Cardiac muscle cell (in vitro differentiated cells and primary cell): ENCODE measurements around the gene GDPD5. TPM values are rescaled to one million over a fixed set of nuclear protein-coding genes. Genes with fewer than 3 reads are reported as not detected.

Experiments
- DNase-seq, 2 donors: peaks; one replicate each; pipeline versions ENCODE4 v3.0.0 to v3.0.0-alpha.2; 2010 to 2017; ENCODE audit warnings: low read depth in 1 of 2, low spot score in 1 of 2
- H3K27ac ChIP-seq: fragments of 200-600 bp; sonication (generic); 2 replicates; pipeline ENCODE4 v1.5.1; 2016
- H3K27me3 ChIP-seq: fragments of 200-600 bp; sonication (generic); 2 replicates; pipeline ENCODE4 v1.6.0; 2016; ENCODE audit warnings: control low read depth
- H3K36me3 ChIP-seq: fragments of 200-600 bp; sonication (generic); 2 replicates; pipeline ENCODE4 v1.5.1; 2016; ENCODE audit warnings: control low read depth
- H3K4me1 ChIP-seq: fragments of 200-600 bp; sonication (generic); 2 replicates; pipeline ENCODE4 v1.8.1; 2017; ENCODE audit warnings: low read depth, mild to moderate bottlenecking, mixed run types
- H3K4me3 ChIP-seq: fragments of 200-600 bp; sonication (generic); 2 replicates; pipeline ENCODE4 v1.5.1; 2016; ENCODE audit warnings: mild to moderate bottlenecking
- H3K9me3 ChIP-seq: fragments of 200-600 bp; sonication (generic); 2 replicates; pipeline ENCODE4 v1.5.1; 2017; ENCODE audit warnings: low read depth, mild to moderate bottlenecking, control low read depth
- CTCF ChIP-seq: IDR thresholded peaks from 2 replicates; pipeline ENCODE4 v1.5.1; 2012; ENCODE audit warnings: low read depth, mild to moderate bottlenecking, low read length
- polyA plus RNA-seq: library from polyadenylated mRNA; unstranded; fragments of >200 nt; fragmentation: Nextera tagmentation; extraction: Ambion mirVana; gene quantifications from 2 replicates; pipeline ENCODE4 v1.2.1, GENCODE V29; 2016
- total RNA-seq: library from RNA; depleted of rRNA; stranded (reverse); fragments of >200 nt; gene quantifications from 2 replicates; pipeline ENCODE4 v1.2.3, GENCODE V29; 2016

The GDPD5 gene
- total and polyA plus RNA-seq, 2 experiments from 2014 or later = 6.6 to 19.4 TPM

- H3K4me3 ChIP-seq = no peak overlapping the region
- TF ChIP-seq CTCF = no peak
- no peak for DNase-seq
- no peak overlapping the region for H3K27ac ChIP-seq
- H3K36me3 ChIP-seq = peaks cover 28% of the 10 kb centered on the region
- no peaks in the 10 kb centered on the region for H3K27me3 ChIP-seq
- H3K4me1 ChIP-seq = peaks cover 4% of the 10 kb centered on the region
- H3K9me3 ChIP-seq = no peaks in the 10 kb centered on the region
Measured at GRCh38 chr11:75398906-75399305, 126.8 kb downstream of the GDPD5 start.

- Histone ChIP-seq H3K27me3 (no peaks in the 10 kb centered on the region), H3K27ac (no peak overlapping the region), H3K4me1 (no peaks in the 10 kb centered on the region), H3K4me3 (no peak overlapping the region), H3K9me3 (no peaks in the 10 kb centered on the region), H3K36me3 (no peaks in the 10 kb centered on the region)
- TF ChIP-seq CTCF = no peak
- DNase-seq = no peak
Measured at GRCh38 chr11:75394085-75394840, 131.5 kb downstream of the GDPD5 start.

- Histone ChIP-seq H3K4me1 (peaks cover 3% of the 10 kb centered on the region), H3K27ac (no peak overlapping the region), H3K27me3 (no peaks in the 10 kb centered on the region), H3K4me3 (no peak overlapping the region), H3K36me3 (no peaks in the 10 kb centered on the region), H3K9me3 (no peaks in the 10 kb centered on the region)
- TF ChIP-seq CTCF = no peak
- no peak for DNase-seq
Measured at GRCh38 chr11:75389925-75390324, 135.8 kb downstream of the GDPD5 start.

GRCh38 chr11:75389276-75389605 lies 136.5 kb downstream of the GDPD5 start:
- TF ChIP-seq CTCF = no peak
- peaks cover 3% of the 10 kb centered on the region for H3K4me1 ChIP-seq
- H3K4me3 ChIP-seq = no peak overlapping the region
- H3K9me3 ChIP-seq = no peaks in the 10 kb centered on the region
- no peaks in the 10 kb centered on the region for H3K36me3 ChIP-seq
- no peak for DNase-seq
- no peaks in the 10 kb centered on the region for H3K27me3 ChIP-seq
- no peak overlapping the region for H3K27ac ChIP-seq

- Histone ChIP-seq H3K36me3 (no peaks in the 10 kb centered on the region), H3K9me3 (no peaks in the 10 kb centered on the region), H3K4me3 (no peak overlapping the region), H3K27me3 (no peaks in the 10 kb centered on the region), H3K27ac (no peak overlapping the region), H3K4me1 (peaks cover 3% of the 10 kb centered on the region)
- peak; percentile 83 to 87 for DNase-seq
- TF ChIP-seq CTCF = peak; percentile 78
Measured at GRCh38 chr11:75388386-75389275, 137.1 kb downstream of the GDPD5 start.
